ENCODE measurements around the gene THBS2.

- TF ChIP-seq CTCF (IDR thresholded peaks at IDR 0.05; ENCODE audit: low read depth, low read length) = no peak
- no peak for TF ChIP-seq POLR2A (IDR thresholded peaks at IDR 0.05; ENCODE audit: extremely low read depth, insufficient read length)
- no peak for TF ChIP-seq MAX (IDR thresholded peaks at IDR 0.05; ENCODE audit: low read depth, low read length)
- no peak for TF ChIP-seq MYC (IDR thresholded peaks at IDR 0.05; ENCODE audit: low read depth, low read length)
Observed at GRCh38 chr6:169277619-169278018, 24.0 kb upstream of the THBS2 start.

Measured in NB4 (cell line).